ENCODE measurements around the gene SHISA9. TPM values are rescaled to one million over a fixed set of nuclear protein-coding genes. Genes with fewer than 3 reads are reported as not detected.

The SHISA9 gene
- total RNA-seq, 2 donors from 2014 or later: 0.21 to 3.4 TPM

- DNase-seq (ENCODE audit: low spot score) (no peak), ATAC-seq (ENCODE audit: insufficient number of reproducible peaks, low FRiP score, low read depth) (no peak)
- no peak overlapping the region for H3K27ac ChIP-seq
- H3K27me3 ChIP-seq (replicated peaks; ENCODE audit: insufficient read depth): no peaks in the 10 kb centered on the region
- no peaks in the 10 kb centered on the region for H3K36me3 ChIP-seq
- H3K4me1 ChIP-seq (ENCODE audit: control insufficient read depth in 1 of 2, low read depth in 2 of 2): no peaks in the 10 kb centered on the region
- H3K4me3 ChIP-seq: no peak overlapping the region
- no peaks in the 10 kb centered on the region for H3K9me3 ChIP-seq
- no peak for TF ChIP-seq CTCF (IDR thresholded peaks at IDR 0.05)
Observed at GRCh38 chr16:13269359-13269758, 368.0 kb downstream of the SHISA9 start.

DNA sequence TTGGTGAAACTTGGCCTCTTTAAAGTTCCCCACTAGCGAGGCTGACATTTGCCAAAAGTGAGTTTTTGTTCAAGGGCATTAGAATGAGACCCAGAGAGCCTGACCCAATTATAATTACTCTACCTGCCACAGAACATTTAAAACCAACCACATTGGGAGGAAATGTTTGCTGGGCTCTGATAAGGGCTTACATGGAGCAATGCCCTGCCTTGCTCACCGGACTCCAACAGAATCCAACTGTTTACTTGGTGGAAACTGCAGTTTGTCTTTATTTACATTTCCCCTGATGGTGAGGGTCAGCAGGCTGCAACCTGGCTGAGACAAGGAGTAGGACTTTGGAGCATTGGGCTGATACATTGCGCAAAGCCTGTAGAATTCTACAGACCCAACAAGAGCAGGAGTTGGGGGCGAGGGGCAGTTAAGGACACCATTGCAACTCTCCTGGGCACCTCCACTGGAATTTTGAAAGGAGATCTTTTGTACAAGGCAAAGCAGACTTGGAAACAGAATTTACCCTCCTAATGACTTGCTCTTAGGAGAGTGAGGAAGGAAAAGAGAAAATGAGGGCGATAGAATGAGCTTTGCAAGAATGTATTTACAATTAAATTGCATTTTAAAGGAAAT is 368.6 kb downstream of the SHISA9 start:
- no peak overlapping the region for H3K27ac ChIP-seq
- no peak for ATAC-seq (ENCODE audit: insufficient number of reproducible peaks, low FRiP score, low read depth)
- TF ChIP-seq CTCF (IDR thresholded peaks at IDR 0.05): no peak

DNA sequence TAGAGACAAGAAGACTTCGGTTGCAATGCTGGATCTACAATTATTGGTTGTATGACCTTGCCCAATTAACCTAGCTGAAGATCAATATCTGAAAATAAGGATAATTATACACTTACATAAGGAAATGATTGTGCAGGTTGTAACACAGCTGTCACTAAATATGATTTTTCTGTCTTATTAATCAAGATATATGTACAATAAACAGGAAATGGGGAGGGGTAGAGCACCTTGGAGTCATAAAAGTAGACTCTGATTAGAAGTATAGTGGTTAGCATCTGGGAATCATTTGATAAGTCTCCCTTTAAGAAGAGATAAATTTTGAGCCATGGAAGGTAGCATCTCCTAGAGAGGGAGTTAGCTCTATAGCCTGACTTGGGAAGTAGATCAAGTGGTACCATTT is 369.2 kb downstream of the SHISA9 start:
- TF ChIP-seq CTCF (IDR thresholded peaks at IDR 0.05): no peak
- Histone ChIP-seq H3K36me3 (no peaks in the 10 kb centered on the region), H3K27me3 (replicated peaks; ENCODE audit: insufficient read depth) (no peaks in the 10 kb centered on the region), H3K9me3 (no peaks in the 10 kb centered on the region), H3K4me3 (no peak overlapping the region), H3K4me1 (ENCODE audit: control insufficient read depth in 1 of 2, low read depth in 2 of 2) (no peaks in the 10 kb centered on the region), H3K27ac (no peak overlapping the region)
- ATAC-seq (ENCODE audit: insufficient number of reproducible peaks, low FRiP score, low read depth) (no peak), DNase-seq (ENCODE audit: low spot score) (no peak)

More for the DNA sequence above, 368.6 kb downstream of the SHISA9 start:
- no peaks in the 10 kb centered on the region for H3K27me3 ChIP-seq (replicated peaks; ENCODE audit: insufficient read depth)
- DNase-seq (ENCODE audit: low spot score): no peak
- H3K36me3 ChIP-seq: no peaks in the 10 kb centered on the region
- no peaks in the 10 kb centered on the region for H3K4me1 ChIP-seq (ENCODE audit: control insufficient read depth in 1 of 2, low read depth in 2 of 2)
- no peaks in the 10 kb centered on the region for H3K9me3 ChIP-seq
- H3K4me3 ChIP-seq: no peak overlapping the region

DNA sequence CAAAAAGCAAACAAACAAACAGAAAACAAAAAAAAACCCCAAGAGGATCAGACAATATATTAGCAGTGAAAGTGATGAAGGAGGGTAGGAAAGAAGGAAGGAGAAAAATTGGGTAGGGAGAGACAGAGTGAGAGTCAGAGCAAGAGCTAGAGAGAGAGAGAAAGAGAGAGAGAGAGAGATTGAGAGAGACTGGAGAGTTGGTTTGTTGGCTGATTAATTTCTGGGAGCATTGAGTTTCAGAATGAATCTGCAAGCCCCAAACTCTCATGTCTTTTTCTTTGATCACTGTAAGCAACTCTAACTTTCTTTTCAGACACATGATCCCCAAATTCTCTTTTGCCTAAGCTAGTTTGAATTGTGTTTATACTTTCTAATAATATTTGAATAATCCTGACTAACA is 388.1 kb downstream of the SHISA9 start:
- DNase-seq (ENCODE audit: low spot score): no peak
- Histone ChIP-seq H3K4me3 (no peak overlapping the region), H3K4me1 (ENCODE audit: control insufficient read depth in 1 of 2, low read depth in 2 of 2) (no peaks in the 10 kb centered on the region), H3K27ac (no peak overlapping the region), H3K36me3 (no peaks in the 10 kb centered on the region), H3K27me3 (replicated peaks; ENCODE audit: insufficient read depth) (no peaks in the 10 kb centered on the region), H3K9me3 (no peaks in the 10 kb centered on the region)
- ATAC-seq (ENCODE audit: insufficient number of reproducible peaks, low FRiP score, low read depth): no peak
- no peak for TF ChIP-seq CTCF (IDR thresholded peaks at IDR 0.05)

Other genes with a start within 250 kb of the SHISA9 start
- gene CPPED1, start 97.7 kb upstream of the SHISA9 start, total RNA-seq: 10 to 100 TPM; 14.8 to 38.4 TPM